Breast epithelium (tissue), 4 donors: Measurements from ENCODE around the gene CHD2. TPM values are rescaled to one million over a fixed set of nuclear protein-coding genes. Genes with fewer than 3 reads are reported as not detected.
"Not testable (repeated sequence)": the region's sequence is repeated elsewhere in the genome, so short reads cannot be mapped to it uniquely, and the experiment has no call there.

Source experiments
- DNase-seq, 2 donors: peaks; one replicate each; pipeline ENCODE4 v3.0.0-alpha.2; 2019; ENCODE audit warnings: low spot score in 2 of 2
- H3K27ac ChIP-seq, 2 donors: fragments of 200-600 bp; sonication (generic) in 1 of 2; one replicate each; pipeline ENCODE4 v1.5.1; 2016 to 2019; ENCODE audit warnings: mild to moderate bottlenecking in 1 of 2
- H3K27me3 ChIP-seq, 2 donors: fragments of 200-600 bp; sonication (generic) in 1 of 2; one replicate each; pipeline versions ENCODE4 v1.5.1 to v1.6.0; 2017 to 2019; ENCODE audit warnings: control low read depth in 1 of 2, mild to moderate bottlenecking in 1 of 2
- H3K36me3 ChIP-seq: fragments of 200-600 bp; one replicate; pipeline ENCODE4 v1.5.1; 2019
- H3K4me1 ChIP-seq, 2 donors: fragments of 200-600 bp; sonication (generic); one replicate each; pipeline ENCODE4 v1.5.1; 2016 to 2019; ENCODE audit warnings: control low read depth in 1 of 2
- H3K4me3 ChIP-seq, 3 donors: fragments of 200-600 bp; sonication (generic); 1 replicate in 2 of 3; 2 replicates in 1 of 3; pipeline ENCODE4 v1.5.1; 2016 to 2019; ENCODE audit warnings: mild to moderate bottlenecking in 3 of 3, moderate library complexity in 2 of 3
- H3K9me3 ChIP-seq, 2 donors: fragments of 200-600 bp; sonication (generic) in 1 of 2; one replicate each; pipeline ENCODE4 v1.5.1; 2016 to 2019; ENCODE audit warnings: control low read depth in 1 of 2
- CTCF ChIP-seq, 3 donors: fragments of 450-650 bp; IDR thresholded peaks; one replicate each; pipeline ENCODE4 v1.5.1; 2016 to 2017; ENCODE audit warnings: antibody characterized with exemption in 3 of 3, mild to moderate bottlenecking in 3 of 3, moderate library complexity in 3 of 3
- POLR2A ChIP-seq: fragments of 450-650 bp; IDR thresholded peaks from one replicate; pipeline ENCODE4 v1.6.1; 2016; ENCODE audit warnings: antibody characterized with exemption, mild to moderate bottlenecking, moderate library complexity
- POLR2AphosphoS5 ChIP-seq, 3 donors: sonication (generic); formaldehyde crosslinking; IDR thresholded peaks; one replicate each; pipeline ENCODE4 v1.6.1; 2017; ENCODE audit warnings: antibody characterized with exemption in 3 of 3
- intact Hi-C: fragments of 100-400 bp; cut with DNase I; formaldehyde crosslinking; loops from one replicate; pipeline ENCODE4 v1.15.1; 2023; ENCODE audit warnings: low total_unique reads
- total RNA-seq, 3 donors: library from RNA; depleted of rRNA; stranded (reverse); fragments of >200 nt; gene quantifications; one replicate each; pipeline ENCODE4 v1.1.0, GENCODE V29; 2016

CHD2 gene
- total RNA-seq, 3 donors from 2014 or later = 137 to 215 (median 197) TPM

- no peak for TF ChIP-seq POLR2A
- no peak for TF ChIP-seq POLR2AphosphoS5 (IDR thresholded peaks at IDR 0.05)
- TF ChIP-seq CTCF (IDR thresholded peaks at IDR 0.05) = no peak
- Histone ChIP-seq H3K9me3 (no peaks in the 10 kb centered on the region), H3K27me3 (no peaks in the 10 kb centered on the region), H3K4me1 (no peaks in the 10 kb centered on the region), H3K36me3 (no peaks in the 10 kb centered on the region), H3K27ac (peak overlapping the region in 1 of 2 donors; percentile 55), H3K4me3 (no peak overlapping the region)
- no peak for DNase-seq
- intact Hi-C loops = no loop called here
Measured at GRCh38 chr15:93057618-93058017, 157.5 kb downstream of the CHD2 start.

GRCh38 chr15:93058128-93058527 is 158.0 kb downstream of the CHD2 start:
- Histone ChIP-seq H3K4me3 (no peak overlapping the region), H3K27me3 (no peaks in the 10 kb centered on the region), H3K27ac (peak overlapping the region in 1 of 2 donors; percentile 38), H3K9me3 (no peaks in the 10 kb centered on the region), H3K36me3 (no peaks in the 10 kb centered on the region), H3K4me1 (no peaks in the 10 kb centered on the region)
- no peak for TF ChIP-seq CTCF (IDR thresholded peaks at IDR 0.05)
- no peak for TF ChIP-seq POLR2AphosphoS5 (IDR thresholded peaks at IDR 0.05)
- no peak for TF ChIP-seq POLR2A
- DNase-seq = no peak
- intact Hi-C loops = no loop called here

- Histone ChIP-seq H3K4me3 (no peak overlapping the region), H3K27ac (peak overlapping the region in 1 of 2 donors; percentile 38)
Measured at GRCh38 chr15:93058904-93059427, 158.8 kb downstream of the CHD2 start.

GRCh38 chr15:93059442-93059841 is 159.3 kb downstream of the CHD2 start:
- no peaks in the 10 kb centered on the region for H3K27me3 ChIP-seq
- TF ChIP-seq POLR2AphosphoS5 (IDR thresholded peaks at IDR 0.05) (no peak), POLR2A (no peak), CTCF (IDR thresholded peaks at IDR 0.05) (no peak)
- H3K27ac ChIP-seq = no peak overlapping the region
- intact Hi-C loops = no loop called here
- no peaks in the 10 kb centered on the region for H3K9me3 ChIP-seq
- H3K36me3 ChIP-seq = no peaks in the 10 kb centered on the region
- no peak overlapping the region for H3K4me3 ChIP-seq
- no peak for DNase-seq
- peaks cover 0 to 6% of the 10 kb centered on the region in 2 donors for H3K4me1 ChIP-seq

More at GRCh38 chr15:93058904-93059427, 158.8 kb downstream of the CHD2 start:
- DNase-seq = no peak
- no peaks in the 10 kb centered on the region for H3K27me3 ChIP-seq
- no peak for TF ChIP-seq POLR2A
- no peak for TF ChIP-seq POLR2AphosphoS5 (IDR thresholded peaks at IDR 0.05)
- no peak for TF ChIP-seq CTCF (IDR thresholded peaks at IDR 0.05)
- peaks cover 0 to 1% of the 10 kb centered on the region in 2 donors for H3K4me1 ChIP-seq
- intact Hi-C loops = no loop called here
- H3K36me3 ChIP-seq = no peaks in the 10 kb centered on the region
- H3K9me3 ChIP-seq = no peaks in the 10 kb centered on the region

- Histone ChIP-seq H3K4me1 (peaks cover 0 to 7% of the 10 kb centered on the region in 2 donors), H3K27ac (peak overlapping the region in 1 of 2 donors; percentile 7), H3K27me3 (no peaks in the 10 kb centered on the region), H3K36me3 (no peaks in the 10 kb centered on the region), H3K9me3 (no peaks in the 10 kb centered on the region), H3K4me3 (peak overlapping the region in 1 of 3 donors; percentile 15)
- DNase-seq = no peak
- TF ChIP-seq CTCF (IDR thresholded peaks at IDR 0.05) (no peak), POLR2AphosphoS5 (IDR thresholded peaks at IDR 0.05) (no peak), POLR2A (no peak)
- intact Hi-C loops = no loop called here
Measured at GRCh38 chr15:93060336-93061248, 160.5 kb downstream of the CHD2 start.

GRCh38 chr15:93062628-93063261 is 162.6 kb downstream of the CHD2 start:
- DNase-seq, H3K9me3 ChIP-seq, H3K36me3 ChIP-seq, intact Hi-C loops, H3K27me3 ChIP-seq: not testable (repeated sequence)
- Histone ChIP-seq H3K4me3 (peak overlapping the region in 1 of 3 donors; percentile 47), H3K4me1 (peaks cover 0 to 16% of the 10 kb centered on the region in 2 donors), H3K27ac (peak overlapping the region; percentile 68 to 78)
